HG02571 (cell line): ENCODE measurements around the gene SNX25.
A peak's percentile ranks its signal among the peaks of the same experiment; 100 is the strongest.
"Not testable (repeated sequence)": the region's sequence is repeated elsewhere in the genome, so short reads cannot be mapped to it uniquely, and the experiment has no call there.

Experiments
- ATAC-seq: cut with Tn5 transposase; IDR thresholded peaks from one replicate; pipeline ENCODE4 v1.9.1; 2021; ENCODE audit warnings: mild to moderate bottlenecking, moderate library complexity; ENCODE audit not compliant: unreplicated experiment

SNX25 gene

GRCh38 chr4:185332575-185333464, 123.4 kb downstream of the SNX25 start:
- peak; percentile 75 for ATAC-seq

GRCh38 chr4:185334326-185334725, 124.9 kb downstream of the SNX25 start:
- no peak for ATAC-seq

GRCh38 chr4:185335579-185335978, 126.2 kb downstream of the SNX25 start:
- ATAC-seq: no peak

- ATAC-seq: no peak
These were observed 130.5 kb downstream of the SNX25 start for GRCh38 chr4:185339941-185340340.

GRCh38 chr4:185341377-185341776, 132.0 kb downstream of the SNX25 start:
- ATAC-seq: no peak

- ATAC-seq: peak; percentile 73
These were observed 132.4 kb downstream of the SNX25 start for GRCh38 chr4:185341841-185342240.

GRCh38 chr4:185343726-185344581, 134.6 kb downstream of the SNX25 start:
- ATAC-seq: no peak

GRCh38 chr4:185344743-185345538, 135.5 kb downstream of the SNX25 start:
- ATAC-seq: peak; percentile 38

GRCh38 chr4:185346975-185347601, 137.7 kb downstream of the SNX25 start:
- no peak for ATAC-seq

GRCh38 chr4:185351691-185352090, 142.3 kb downstream of the SNX25 start:
- ATAC-seq: no peak

GRCh38 chr4:185352202-185352601, 142.8 kb downstream of the SNX25 start:
- ATAC-seq: no peak

- ATAC-seq: no peak
These were observed 143.3 kb downstream of the SNX25 start for GRCh38 chr4:185352741-185353140.

- ATAC-seq: no peak
These were observed 147.8 kb downstream of the SNX25 start for GRCh38 chr4:185357211-185357610.

- ATAC-seq: no peak
These were observed 148.5 kb downstream of the SNX25 start for GRCh38 chr4:185357733-185358440.

- no peak for ATAC-seq
These were observed 149.1 kb downstream of the SNX25 start for GRCh38 chr4:185358514-185358913.

- no peak for ATAC-seq
These were observed 149.6 kb downstream of the SNX25 start for GRCh38 chr4:185358959-185359358.

- no peak for ATAC-seq
These were observed 150.5 kb downstream of the SNX25 start for GRCh38 chr4:185359767-185360446.

- no peak for ATAC-seq
These were observed 152.5 kb downstream of the SNX25 start for GRCh38 chr4:185361872-185362271.

GRCh38 chr4:185362570-185362969, 153.2 kb downstream of the SNX25 start:
- not testable (repeated sequence) for ATAC-seq
